GM12892 (cell line): ENCODE data around the gene GALNT1.

Experiments
- POLR2A ChIP-seq: IDR thresholded peaks from 2 replicates; pipeline ENCODE4 v1.6.1; 2011; ENCODE audit warnings: low read depth, low read length, control low read depth
- TAF1 ChIP-seq: IDR thresholded peaks from 2 replicates; pipeline ENCODE4 v1.6.1; 2011; ENCODE audit warnings: low read depth, mild to moderate bottlenecking, control low read depth, low read length, borderline replicate concordance

GRCh38 chr18:35609236-35609635 is 27.7 kb downstream of the GALNT1 start:
- no peak for TF ChIP-seq POLR2A
- TF ChIP-seq TAF1, result no peak
